Hematopoietic multipotent progenitor cell treated with erythropoietin and hydrocortisone succinate and interleukin-3 and kit ligand, for 15 days (in vitro differentiated cells): Measurements from ENCODE around the gene MMEL1.
"Not testable (repeated sequence)": the region's sequence is repeated elsewhere in the genome, so short reads cannot be mapped to it uniquely, and the experiment has no call there.

ENCODE experiments used
- DNase-seq: peaks from one replicate; pipeline ENCODE4 v3.0.0-alpha.2; 2015; ENCODE audit warnings: low spot score

MMEL1 gene

GRCh38 chr1:2573250-2573920 is 59.4 kb downstream of the MMEL1 start:
- no peak for DNase-seq

GRCh38 chr1:2571348-2571747 is 61.5 kb downstream of the MMEL1 start:
- DNase-seq: no peak

GRCh38 chr1:2570332-2570731 is 62.5 kb downstream of the MMEL1 start:
- DNase-seq: no peak

GRCh38 chr1:2569703-2570102 is 63.1 kb downstream of the MMEL1 start:
- not testable (repeated sequence) for DNase-seq

GRCh38 chr1:2569060-2569459 is 63.8 kb downstream of the MMEL1 start:
- DNase-seq: no peak

GRCh38 chr1:2568187-2568816 is 64.5 kb downstream of the MMEL1 start:
- DNase-seq: not testable (repeated sequence)

GRCh38 chr1:2567083-2567679 is 65.6 kb downstream of the MMEL1 start:
- no peak for DNase-seq

GRCh38 chr1:2566101-2567045 is 66.4 kb downstream of the MMEL1 start:
- DNase-seq: no peak

- no peak for DNase-seq
These were observed 67.9 kb downstream of the MMEL1 start for GRCh38 chr1:2564815-2565374.

GRCh38 chr1:2564006-2564814 is 68.6 kb downstream of the MMEL1 start:
- no peak for DNase-seq

- no peak for DNase-seq
These were observed 69.6 kb downstream of the MMEL1 start for GRCh38 chr1:2563205-2563604.

GRCh38 chr1:2561898-2562895 is 70.6 kb downstream of the MMEL1 start:
- no peak for DNase-seq

- no peak for DNase-seq
These were observed 71.4 kb downstream of the MMEL1 start for GRCh38 chr1:2561446-2561845.

- DNase-seq: peak; percentile 36
These were observed 72.3 kb downstream of the MMEL1 start for GRCh38 chr1:2560299-2561073.

GRCh38 chr1:2559509-2560298 is 73.1 kb downstream of the MMEL1 start:
- DNase-seq: no peak

GRCh38 chr1:2558861-2559260 is 74.0 kb downstream of the MMEL1 start:
- DNase-seq: no peak

GRCh38 chr1:2558420-2558819 is 74.4 kb downstream of the MMEL1 start:
- no peak for DNase-seq
